HEK293 (cell line): Measurements from ENCODE around the gene GLRX2.

ENCODE experiments used
- CTCF ChIP-seq: fragments of 450-650 bp; formaldehyde crosslinking; IDR thresholded peaks from 2 replicates; pipeline ENCODE4 v1.5.1; 2016; ENCODE audit warnings: missing biosample characterization, missing genetic modification characterization
- ELK4 ChIP-seq: IDR thresholded peaks from 2 replicates; pipeline ENCODE4 v1.6.1; 2011; ENCODE audit warnings: mild to moderate bottlenecking, low read depth, low read length, borderline replicate concordance
- YY1 ChIP-seq: fragments of 450-650 bp; formaldehyde crosslinking; IDR thresholded peaks from 2 replicates; pipeline ENCODE4 v1.5.1; 2018; ENCODE audit warnings: missing biosample characterization, missing genetic modification characterization
- ZNF350 ChIP-seq: fragments of 450-650 bp; formaldehyde crosslinking; IDR thresholded peaks from 2 replicates; pipeline ENCODE4 v1.5.0; 2017; ENCODE audit warnings: missing biosample characterization, mild to moderate bottlenecking, missing genetic modification characterization
- ZNF426 ChIP-seq: fragments of 450-650 bp; formaldehyde crosslinking; IDR thresholded peaks from 2 replicates; pipeline ENCODE4 v1.5.1; 2017; ENCODE audit warnings: missing biosample characterization, missing genetic modification characterization, mild to moderate bottlenecking, inconsistent platforms, moderate library complexity
- ZNF449 ChIP-seq: fragments of 450-650 bp; formaldehyde crosslinking; IDR thresholded peaks from 2 replicates; pipeline ENCODE4 v1.5.1; 2017; ENCODE audit warnings: missing biosample characterization, mild to moderate bottlenecking, missing genetic modification characterization, moderate library complexity
- ZNF785 ChIP-seq: fragments of 450-650 bp; formaldehyde crosslinking; IDR thresholded peaks from 2 replicates; pipeline ENCODE4 v1.5.1; 2016; ENCODE audit warnings: missing biosample characterization, missing genetic modification characterization

- TF ChIP-seq YY1 (tag by site-specific recombination), result no peak
- TF ChIP-seq ZNF426 (tag by site-specific recombination), result no peak
- TF ChIP-seq CTCF (tag by site-specific recombination), result no peak
- TF ChIP-seq ZNF449, result no peak
- no peak for TF ChIP-seq ZNF785 (tag by site-specific recombination)
- TF ChIP-seq ZNF350 (tag by site-specific recombination), result no peak
- TF ChIP-seq ELK4, result no peak
Measured at GRCh38 chr1:193070386-193070753, 34.8 kb downstream of the GLRX2 start.
